Stimulated activated CD8-positive, alpha-beta memory T cell treated with anti-CD3 and anti-CD28 coated beads, Interleukin-2, amount 100 ng/mL, for 48 hours (primary cell): Measurements from ENCODE around the gene IL17REL.

ENCODE experiments used
- DNase-seq, 2 donors: peaks; one replicate each; pipeline ENCODE4 v3.0.0-alpha.2; 2020; ENCODE audit warnings: low read depth in 2 of 2

Gene IL17REL

GRCh38 chr22:50046019-50046415 lies 33.5 kb upstream of the IL17REL start:
- DNase-seq = no peak

GRCh38 chr22:50045211-50046018 lies 32.9 kb upstream of the IL17REL start:
- no peak for DNase-seq

- no peak for DNase-seq
Observed at GRCh38 chr22:50044485-50045118, 32.0 kb upstream of the IL17REL start.

- DNase-seq = no peak
Observed at GRCh38 chr22:50041361-50042065, 28.9 kb upstream of the IL17REL start.

- DNase-seq = no peak
Observed at GRCh38 chr22:50040717-50041116, 28.2 kb upstream of the IL17REL start.

- DNase-seq = no peak
Observed at GRCh38 chr22:50039669-50040443, 27.3 kb upstream of the IL17REL start.

GRCh38 chr22:50035976-50036724 lies 23.6 kb upstream of the IL17REL start:
- DNase-seq = no peak

- no peak for DNase-seq
Observed at GRCh38 chr22:50035131-50035881, 22.7 kb upstream of the IL17REL start.

- no peak for DNase-seq
Observed at GRCh38 chr22:50034126-50035081, 21.8 kb upstream of the IL17REL start.

- no peak for DNase-seq
Observed at GRCh38 chr22:50032941-50033601, 20.5 kb upstream of the IL17REL start.

- DNase-seq = no peak
Observed at GRCh38 chr22:50032109-50032871, 19.7 kb upstream of the IL17REL start.

- DNase-seq = no peak
Observed at GRCh38 chr22:50031189-50032091, 18.9 kb upstream of the IL17REL start.

- DNase-seq = peak; percentile 79 to 82
Observed at GRCh38 chr22:50030297-50031188, 18.0 kb upstream of the IL17REL start.

- no peak for DNase-seq
Observed at GRCh38 chr22:50027639-50028537, 15.3 kb upstream of the IL17REL start.

- DNase-seq = no peak
Observed at GRCh38 chr22:50025993-50026392, 13.4 kb upstream of the IL17REL start.
